Erythroblast (primary cell): Measurements from ENCODE around the gene INTS2.

Source experiments
- GATA1 ChIP-seq: IDR thresholded peaks from 2 replicates; pipeline ENCODE4 v1.6.1; 2011; ENCODE audit warnings: low read depth, mild to moderate bottlenecking, control low read depth, low read length, moderate library complexity
- POLR2A ChIP-seq: IDR thresholded peaks from 2 replicates; pipeline ENCODE4 v1.6.1; 2011; ENCODE audit warnings: mild to moderate bottlenecking, low read length

- no peak for TF ChIP-seq POLR2A
- no peak for TF ChIP-seq GATA1
Measured at GRCh38 chr17:61895391-61895790, 32.4 kb downstream of the INTS2 start.
